CD4-positive, alpha-beta T cell treated with Interleukin-17A for 1 hour (primary cell): ENCODE results near the gene MAP3K12.
"Not testable (repeated sequence)": the region's sequence is repeated elsewhere in the genome, so short reads cannot be mapped to it uniquely, and the experiment has no call there.

Experiments used
- DNase-seq: peaks from one replicate; pipeline ENCODE4 v3.0.0-alpha.2; 2020

MAP3K12 gene

GRCh38 chr12:53499266-53500141 is at the start of gene MAP3K12:
Gene MAP3K12, minus strand, starts transcription at chr12:53499458. Its CDS starts 12,067 bp downstream, at chr12:53487391.
- peak; percentile 67 for DNase-seq

GRCh38 chr12:53548354-53548753 is 49.1 kb upstream of the MAP3K12 start:
- not testable (repeated sequence) for DNase-seq

- DNase-seq = peak; percentile 64
Measured at GRCh38 chr12:53543539-53543938, 44.3 kb upstream of the MAP3K12 start.

GRCh38 chr12:53539526-53539925 is 40.3 kb upstream of the MAP3K12 start:
- no peak for DNase-seq

GRCh38 chr12:53538209-53538689 is 39.0 kb upstream of the MAP3K12 start:
- no peak for DNase-seq

GRCh38 chr12:53536962-53537361 is 37.7 kb upstream of the MAP3K12 start:
- no peak for DNase-seq

GRCh38 chr12:53533471-53533870 is 34.2 kb upstream of the MAP3K12 start:
- DNase-seq = no peak

GRCh38 chr12:53532524-53533445 is 33.5 kb upstream of the MAP3K12 start:
- no peak for DNase-seq

- no peak for DNase-seq
Measured at GRCh38 chr12:53532021-53532420, 32.8 kb upstream of the MAP3K12 start.

- DNase-seq = no peak
Measured at GRCh38 chr12:53530920-53531319, 31.7 kb upstream of the MAP3K12 start.

GRCh38 chr12:53530061-53530460 is 30.8 kb upstream of the MAP3K12 start:
- DNase-seq = no peak

- no peak for DNase-seq
Measured at GRCh38 chr12:53524476-53524875, 25.2 kb upstream of the MAP3K12 start.

- no peak for DNase-seq
Measured at GRCh38 chr12:53523131-53523530, 23.9 kb upstream of the MAP3K12 start.

- no peak for DNase-seq
Measured at GRCh38 chr12:53518381-53518780, 19.1 kb upstream of the MAP3K12 start.

- no peak for DNase-seq
Measured at GRCh38 chr12:53516758-53517455, 17.6 kb upstream of the MAP3K12 start.

GRCh38 chr12:53515291-53515680 is 16.0 kb upstream of the MAP3K12 start:
- DNase-seq = no peak

GRCh38 chr12:53514628-53515290 is 15.5 kb upstream of the MAP3K12 start:
- no peak for DNase-seq

GRCh38 chr12:53513712-53514410 is 14.6 kb upstream of the MAP3K12 start:
- no peak for DNase-seq

- DNase-seq = no peak
Measured at GRCh38 chr12:53510181-53510812, 11.0 kb upstream of the MAP3K12 start.

- peak; percentile 87 for DNase-seq
Measured at GRCh38 chr12:53508534-53509170, 9.4 kb upstream of the MAP3K12 start.

- DNase-seq = no peak
Measured at GRCh38 chr12:53507603-53507885, 8.3 kb upstream of the MAP3K12 start.
